HG03095 (cell line): Measurements from ENCODE around the gene CAMTA1.

ENCODE experiments used
- ATAC-seq: cut with Tn5 transposase; IDR thresholded peaks from one replicate; pipeline ENCODE4 v1.9.1; 2021; ENCODE audit warnings: moderate library complexity; ENCODE audit not compliant: unreplicated experiment

CAMTA1 gene

DNA sequence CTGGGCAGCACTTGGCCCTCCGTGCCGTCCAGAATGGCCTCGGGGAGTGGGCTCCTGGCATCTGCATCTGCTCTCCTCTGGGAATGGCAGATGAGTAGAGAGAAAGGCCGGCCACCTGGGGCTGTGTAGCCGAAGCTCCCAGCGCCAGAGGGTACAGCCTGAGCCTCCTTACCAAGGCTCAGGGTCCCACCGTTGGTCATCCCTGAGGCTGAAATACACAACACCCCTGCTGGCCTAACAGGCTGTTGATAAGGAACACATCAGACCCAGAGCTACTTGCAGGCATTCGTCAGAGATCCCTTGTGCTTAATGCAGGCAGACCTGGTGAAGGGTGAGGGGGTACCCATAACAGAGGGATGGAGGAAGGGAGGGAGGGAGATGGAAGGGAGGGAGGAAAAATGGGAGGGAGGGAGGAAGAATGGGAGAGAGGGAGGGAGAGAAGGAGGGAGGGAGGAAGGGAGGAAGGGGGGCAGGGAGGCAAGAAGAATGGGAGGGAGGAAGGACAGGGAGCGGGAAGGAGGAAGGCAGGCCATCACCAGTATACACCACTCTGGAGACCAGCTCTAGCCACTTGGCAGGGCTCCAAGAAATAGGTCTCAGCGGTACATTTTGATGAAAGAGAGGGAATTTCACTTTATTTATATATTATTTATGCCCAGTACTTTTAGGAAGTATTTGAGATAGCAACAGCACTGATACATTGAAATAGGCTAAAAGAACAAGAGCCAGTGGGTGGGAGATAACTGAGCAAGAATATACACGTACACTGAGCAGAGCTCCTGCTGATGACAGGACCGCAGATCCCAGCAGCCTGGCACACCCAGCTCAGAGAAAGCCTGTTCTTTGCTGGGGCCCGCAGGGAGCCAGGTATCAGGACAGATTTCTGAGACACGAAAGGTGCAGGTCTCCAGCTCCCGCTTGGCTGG is 670.8 kb downstream of the CAMTA1 start:
- no peak for ATAC-seq

DNA sequence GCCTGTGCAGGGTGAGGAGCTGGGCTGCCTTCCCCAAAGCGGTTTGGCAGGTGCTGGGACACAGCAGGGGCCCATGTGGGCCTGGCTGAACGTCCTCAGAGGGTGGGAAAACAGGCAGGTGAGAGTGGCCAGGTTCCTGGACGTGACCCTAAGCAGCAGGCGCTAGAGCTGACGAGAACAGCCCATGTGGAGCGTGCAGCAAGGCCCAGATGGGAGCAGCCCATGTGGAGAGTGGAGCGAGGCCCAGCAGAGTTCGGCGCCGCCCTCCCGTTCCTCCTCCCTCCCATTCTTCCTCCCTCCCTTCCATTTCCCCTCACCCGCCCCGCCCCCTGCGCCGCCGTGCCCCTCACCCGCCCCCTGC is 671.4 kb downstream of the CAMTA1 start:
- no peak for ATAC-seq

- no peak for ATAC-seq
Observed at GRCh38 chr1:7457811-7458210, 672.6 kb downstream of the CAMTA1 start.

- ATAC-seq = no peak
Observed at GRCh38 chr1:7458946-7459345, 673.7 kb downstream of the CAMTA1 start.

DNA sequence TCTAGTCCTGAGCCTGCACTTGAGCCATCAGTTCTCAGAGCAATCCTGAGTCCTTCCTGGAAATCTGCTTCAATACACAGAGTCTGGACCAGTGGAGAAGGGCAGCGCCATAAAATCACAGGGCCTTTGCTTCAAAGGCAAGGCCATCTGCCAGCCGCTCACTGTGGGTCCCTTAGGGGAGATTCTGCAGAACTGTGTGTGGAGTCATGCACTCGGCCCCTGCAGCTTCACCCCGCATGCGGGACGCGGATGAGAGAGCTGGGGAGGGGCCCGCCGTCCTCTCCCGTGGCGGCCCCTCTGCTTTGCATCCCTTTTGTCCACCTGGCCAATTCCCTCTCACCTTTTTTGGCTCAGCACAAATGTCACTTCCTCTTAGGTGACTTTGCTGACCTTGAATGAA is 674.7 kb downstream of the CAMTA1 start:
- ATAC-seq = no peak

GRCh38 chr1:7460807-7461206 is 675.6 kb downstream of the CAMTA1 start:
- no peak for ATAC-seq

- no peak for ATAC-seq
Observed at GRCh38 chr1:7462617-7463016, 677.4 kb downstream of the CAMTA1 start.

GRCh38 chr1:7463526-7463925 is 678.3 kb downstream of the CAMTA1 start:
- no peak for ATAC-seq

GRCh38 chr1:7464736-7465135 is 679.5 kb downstream of the CAMTA1 start:
- ATAC-seq = no peak

DNA sequence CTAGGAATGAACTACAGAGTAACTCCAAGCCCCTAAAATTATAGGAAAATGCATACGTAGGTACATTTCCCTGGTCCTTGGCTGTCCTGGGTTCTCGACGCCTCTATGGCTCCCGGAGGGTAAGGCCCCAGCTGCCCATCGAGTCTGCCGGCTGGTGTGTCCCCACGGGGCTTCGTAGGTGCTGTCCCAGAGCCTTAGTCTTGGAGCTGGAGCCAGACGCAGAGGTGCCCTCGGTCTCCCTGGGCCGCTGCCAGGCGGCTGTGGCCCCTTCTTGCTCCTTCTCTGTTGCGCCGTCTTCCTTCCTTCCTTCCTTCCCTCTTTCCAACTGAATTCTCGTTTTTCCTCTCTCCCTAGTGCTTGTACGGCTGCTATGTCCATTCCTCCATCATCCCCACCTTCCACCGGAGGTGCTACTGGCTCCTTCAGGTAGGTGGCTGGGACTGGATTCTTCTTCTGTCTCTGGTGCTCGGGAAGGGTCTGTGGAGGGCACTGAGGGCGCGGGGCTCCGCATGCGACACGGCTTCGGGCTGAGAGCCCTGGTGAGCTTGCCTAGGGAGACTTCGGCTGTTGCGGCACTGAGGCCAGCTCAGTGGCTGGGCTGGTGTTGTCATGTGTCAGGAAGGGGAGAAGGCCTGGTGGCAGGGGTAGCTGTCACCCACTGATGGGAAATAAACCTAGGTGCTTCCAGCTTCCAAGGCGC is 682.4 kb downstream of the CAMTA1 start:
- ATAC-seq = no peak

DNA sequence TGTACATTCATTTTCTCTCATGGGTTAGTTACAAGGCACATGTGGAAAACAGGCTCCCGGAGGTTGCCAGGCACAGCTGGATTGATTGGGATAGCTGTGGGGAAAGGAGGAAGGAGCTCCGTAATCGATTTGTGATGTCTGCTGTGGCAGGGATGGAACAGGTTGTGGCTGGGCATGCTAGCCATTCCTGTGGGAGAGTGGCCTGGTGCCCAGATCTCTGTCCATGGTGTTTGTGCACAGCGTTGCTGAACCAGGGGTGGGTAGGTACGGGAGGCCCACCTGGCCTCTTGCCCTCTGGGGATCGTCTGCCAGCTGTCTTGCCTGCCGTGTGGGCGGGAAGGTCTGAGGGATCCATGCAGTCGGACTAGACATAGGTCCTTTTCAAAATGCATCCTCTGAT is 683.0 kb downstream of the CAMTA1 start:
- ATAC-seq = no peak

- no peak for ATAC-seq
Observed at GRCh38 chr1:7469255-7469938, 684.1 kb downstream of the CAMTA1 start.

GRCh38 chr1:7470904-7471638 is 685.8 kb downstream of the CAMTA1 start:
- no peak for ATAC-seq

DNA sequence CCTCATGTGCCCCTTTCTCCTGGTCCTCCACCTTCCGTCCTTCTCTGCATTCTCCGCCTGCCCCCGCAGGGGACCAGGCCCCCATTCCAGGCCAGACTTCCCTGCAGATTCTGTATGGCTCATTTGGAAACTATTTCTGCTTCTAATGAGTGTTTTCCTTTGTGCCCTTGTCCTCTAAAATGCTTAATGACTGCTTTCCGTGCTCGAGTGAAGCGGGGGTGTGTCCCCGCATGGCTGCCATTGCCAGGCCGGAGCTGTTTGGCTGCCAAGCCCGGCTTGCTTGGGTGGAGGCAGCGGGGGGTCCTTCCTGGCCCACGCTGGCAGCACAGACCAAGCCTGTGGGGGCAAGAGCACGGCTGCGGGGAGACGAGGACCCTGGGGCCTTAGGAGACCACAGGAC is 686.6 kb downstream of the CAMTA1 start:
- no peak for ATAC-seq

GRCh38 chr1:7473223-7474142 is 688.2 kb downstream of the CAMTA1 start:
- ATAC-seq = no peak

GRCh38 chr1:7474143-7474490 is 688.9 kb downstream of the CAMTA1 start:
- no peak for ATAC-seq

DNA sequence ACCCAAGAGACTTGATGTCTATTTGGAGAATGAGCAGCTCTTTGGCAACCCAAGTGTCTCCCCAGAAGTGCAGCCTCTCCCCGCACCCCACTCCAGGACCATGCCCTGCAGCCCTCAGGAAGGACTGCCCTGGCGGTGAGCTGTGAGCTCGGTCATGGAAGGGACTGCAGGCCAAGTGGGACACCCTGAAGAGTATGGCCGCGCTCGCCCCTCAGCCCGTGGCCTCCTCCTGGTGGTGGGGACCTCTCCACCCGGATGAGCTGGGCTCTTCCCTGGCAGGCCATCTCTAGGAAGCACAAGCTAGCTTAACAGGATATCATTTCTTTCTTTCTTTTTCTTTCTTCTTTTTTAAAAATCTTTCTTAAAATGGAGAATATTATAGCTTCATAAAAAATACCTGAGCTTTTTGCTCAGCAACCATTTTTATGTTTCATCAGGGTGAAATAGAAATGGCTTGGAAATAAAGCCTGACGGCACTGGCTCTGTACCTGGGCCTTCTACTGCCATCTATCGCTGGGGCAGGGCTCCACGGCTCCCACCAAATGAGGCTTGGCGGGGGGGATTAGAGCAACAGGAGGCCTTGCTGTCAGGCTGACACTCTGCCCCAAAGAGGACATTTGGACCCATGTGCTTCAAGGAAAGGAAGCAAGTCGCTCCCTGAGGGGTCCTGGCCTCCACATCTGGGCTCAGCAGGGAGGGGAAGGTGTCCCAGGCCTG is 689.7 kb downstream of the CAMTA1 start:
- ATAC-seq = no peak

GRCh38 chr1:7475691-7476090 is 690.4 kb downstream of the CAMTA1 start:
- ATAC-seq = no peak

- no peak for ATAC-seq
Observed at GRCh38 chr1:7476402-7476801, 691.1 kb downstream of the CAMTA1 start.
